Measurements from ENCODE around the gene TXNL1. TPM values are rescaled to one million over a fixed set of nuclear protein-coding genes. Genes with fewer than 3 reads are reported as not detected.

Gene TXNL1
- total RNA-seq, 2 donors from 2014 or later: 45.8 to 59.1 TPM

- Histone ChIP-seq H3K36me3 (no peaks in the 10 kb centered on the region), H3K27ac (no peak overlapping the region), H3K4me3 (no peak overlapping the region), H3K9me3 (no peaks in the 10 kb centered on the region), H3K27me3 (no peaks in the 10 kb centered on the region), H3K4me1 (peaks cover 0 to 21% of the 10 kb centered on the region in 2 donors)
- no peak for DNase-seq (ENCODE audit: low spot score)
- TF ChIP-seq CTCF (IDR thresholded peaks at IDR 0.05): no peak
Observed at GRCh38 chr18:56649996-56650395, 11.6 kb upstream of the TXNL1 start.

GRCh38 chr18:56647951-56648893 is 9.8 kb upstream of the TXNL1 start:
- no peak for TF ChIP-seq CTCF (IDR thresholded peaks at IDR 0.05)
- Histone ChIP-seq H3K36me3 (no peaks in the 10 kb centered on the region), H3K4me1 (peaks cover 0 to 20% of the 10 kb centered on the region in 2 donors), H3K27ac (no peak overlapping the region), H3K9me3 (no peaks in the 10 kb centered on the region), H3K27me3 (no peaks in the 10 kb centered on the region), H3K4me3 (no peak overlapping the region)
- DNase-seq (ENCODE audit: low spot score): no peak

GRCh38 chr18:56647071-56647470 is 8.7 kb upstream of the TXNL1 start:
- no peak overlapping the region for H3K4me3 ChIP-seq
- H3K27ac ChIP-seq: no peak overlapping the region
- no peaks in the 10 kb centered on the region for H3K27me3 ChIP-seq
- peaks cover 0 to 8% of the 10 kb centered on the region in 2 donors for H3K4me1 ChIP-seq
- H3K36me3 ChIP-seq: no peaks in the 10 kb centered on the region
- DNase-seq (ENCODE audit: low spot score): no peak
- TF ChIP-seq CTCF (IDR thresholded peaks at IDR 0.05): no peak
- H3K9me3 ChIP-seq: no peaks in the 10 kb centered on the region

- no peak for DNase-seq (ENCODE audit: low spot score)
- Histone ChIP-seq H3K36me3 (no peaks in the 10 kb centered on the region), H3K27me3 (no peaks in the 10 kb centered on the region), H3K4me3 (no peak overlapping the region), H3K4me1 (peaks cover 0 to 1% of the 10 kb centered on the region in 2 donors), H3K27ac (no peak overlapping the region), H3K9me3 (no peaks in the 10 kb centered on the region)
- peak in 1 of 2 donors; percentile 43 for TF ChIP-seq CTCF (IDR thresholded peaks at IDR 0.05)
Observed at GRCh38 chr18:56645415-56646016, 7.1 kb upstream of the TXNL1 start.

- no peak overlapping the region for H3K4me3 ChIP-seq
- no peaks in the 10 kb centered on the region for H3K9me3 ChIP-seq
- TF ChIP-seq CTCF (IDR thresholded peaks at IDR 0.05): no peak
- H3K4me1 ChIP-seq: peaks cover 0 to 7% of the 10 kb centered on the region in 2 donors
- H3K36me3 ChIP-seq: no peaks in the 10 kb centered on the region
- H3K27me3 ChIP-seq: no peaks in the 10 kb centered on the region
- no peak for DNase-seq (ENCODE audit: low spot score)
- no peak overlapping the region for H3K27ac ChIP-seq
Observed at GRCh38 chr18:56643381-56643780, 5.0 kb upstream of the TXNL1 start.

All from right atrium auricular region (tissue), 2 donors.